ENCODE measurements around the gene MRPL52.

GRCh38 chr14:22797017-22797917 is 32.4 kb upstream of the MRPL52 start:
- TF ChIP-seq CTCF (IDR thresholded peaks at IDR 0.05 in 4 of 5, conservative IDR thresholded peaks at IDR 0.05 in 1 of 5) (no peak), POLR2A (IDR thresholded peaks at IDR 0.05) (no peak)
